Activated T-helper 17 cell treated with anti-CD3 and anti-CD28 coated beads, Interleukin-2, amount 50 U/mL, for 72 hours (primary cell): Measurements from ENCODE around the gene PPAT. TPM values are rescaled to one million over a fixed set of nuclear protein-coding genes. Genes with fewer than 3 reads are reported as not detected.
A peak's percentile ranks its signal among the peaks of the same experiment; 100 is the strongest.
"Not testable (repeated sequence)": the region's sequence is repeated elsewhere in the genome, so short reads cannot be mapped to it uniquely, and the experiment has no call there.

ENCODE experiments used
- ATAC-seq: fragments of 150-1000 bp; cut with Tn5 transposase; replicated peaks from 2 replicates; pipeline ENCODE4 v1.10.0; 2021; ENCODE audit warnings: mild to moderate bottlenecking, moderate library complexity
- H3K27ac Mint-ChIP-seq: one replicate; pipeline ENCODE4 v1.8.0; 2022; ENCODE audit warnings: mixed read lengths
- H3K27me3 Mint-ChIP-seq: one replicate; pipeline ENCODE4 v1.8.0; 2022; ENCODE audit warnings: mixed read lengths
- H3K36me3 Mint-ChIP-seq: one replicate; pipeline ENCODE4 v1.8.0; 2022; ENCODE audit warnings: low read depth, mild to moderate bottlenecking, mixed read lengths
- H3K4me1 Mint-ChIP-seq: one replicate; pipeline ENCODE4 v1.8.0; 2022; ENCODE audit warnings: mixed read lengths
- H3K4me3 Mint-ChIP-seq: one replicate; pipeline ENCODE4 v1.8.0; 2022; ENCODE audit warnings: mild to moderate bottlenecking, mixed read lengths
- H3K9me3 Mint-ChIP-seq: one replicate; pipeline ENCODE4 v1.8.0; 2022; ENCODE audit warnings: mixed read lengths
- total RNA-seq, 2 donors: library from RNA; stranded (reverse); gene quantifications; one replicate each; pipeline ENCODE4 v1.2.3, GENCODE V29; 2022

PPAT gene
- total RNA-seq, 2 donors from 2014 or later: 38.5 to 50.1 TPM

DNA sequence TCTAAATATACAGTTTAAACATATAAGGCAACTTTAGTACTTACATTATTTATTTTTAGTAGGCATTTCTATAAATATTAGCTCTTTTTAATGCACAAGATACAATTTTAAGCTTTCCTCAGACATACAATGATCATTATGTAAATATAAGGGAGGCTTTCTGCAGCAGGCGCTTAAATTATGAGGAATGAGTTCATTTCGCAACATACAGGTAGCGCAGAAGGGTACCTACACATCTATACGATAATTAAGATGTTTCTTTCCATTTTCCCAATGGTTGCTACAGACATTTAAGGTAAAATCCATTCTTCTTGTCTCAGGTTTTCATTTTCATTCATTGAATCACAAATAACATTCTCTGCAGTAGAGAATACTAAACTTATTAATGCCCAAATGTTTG lies 49.3 kb downstream of the PPAT start:
- Mint-ChIP-seq H3K9me3 (no peaks in the 10 kb centered on the region), H3K27ac (peak overlapping the region; percentile 95), H3K27me3 (no peaks in the 10 kb centered on the region), H3K4me3 (peak overlapping the region; percentile 89), H3K36me3 (peaks cover 22% of the 10 kb centered on the region), H3K4me1 (peaks cover 12% of the 10 kb centered on the region)
- ATAC-seq: no peak

DNA sequence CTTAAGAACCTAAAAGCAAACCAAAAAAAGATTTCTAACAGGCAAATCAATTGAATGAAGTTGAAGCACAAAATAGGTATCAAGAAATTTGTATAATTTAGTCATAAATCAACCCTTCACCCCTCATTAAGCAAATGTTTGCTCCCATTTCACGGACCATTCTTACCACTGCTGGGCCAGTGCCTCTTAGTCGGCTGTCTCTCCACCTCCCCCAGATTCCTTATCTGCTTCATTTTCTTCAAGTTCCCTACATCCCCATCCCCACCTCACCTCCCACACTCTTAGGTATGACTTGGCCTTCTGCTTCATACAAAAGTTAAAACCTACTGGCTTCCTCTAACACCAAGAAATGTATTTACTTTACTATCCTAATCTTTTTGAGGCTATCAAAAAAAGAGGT lies 60.0 kb downstream of the PPAT start:
- H3K4me1 Mint-ChIP-seq: peaks cover 4% of the 10 kb centered on the region
- no peaks in the 10 kb centered on the region for H3K27me3 Mint-ChIP-seq
- peaks cover 46% of the 10 kb centered on the region for H3K36me3 Mint-ChIP-seq
- no peak overlapping the region for H3K27ac Mint-ChIP-seq
- no peak for ATAC-seq
- H3K9me3 Mint-ChIP-seq: no peaks in the 10 kb centered on the region
- no peak overlapping the region for H3K4me3 Mint-ChIP-seq

DNA sequence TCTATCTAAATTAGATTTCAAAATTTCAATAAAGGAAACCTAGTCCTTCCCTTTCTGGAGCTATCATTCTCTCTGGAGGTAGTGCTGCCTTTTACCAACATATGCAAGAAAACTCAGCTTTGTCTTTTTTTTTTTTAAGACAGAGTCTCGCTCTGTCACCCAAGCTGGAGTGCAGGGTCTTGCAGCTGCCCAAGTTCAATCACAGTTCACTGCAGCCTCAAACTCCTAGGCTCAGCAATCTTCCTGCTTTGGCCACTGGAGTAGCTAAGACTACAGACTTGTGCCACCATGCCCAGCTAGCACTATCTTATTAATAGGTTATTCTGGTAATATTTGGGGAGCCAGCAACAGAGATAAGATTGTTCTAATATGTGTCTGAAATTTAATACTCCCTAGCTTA lies 60.5 kb downstream of the PPAT start:
- no peaks in the 10 kb centered on the region for H3K9me3 Mint-ChIP-seq
- no peak for ATAC-seq
- no peaks in the 10 kb centered on the region for H3K27me3 Mint-ChIP-seq
- no peak overlapping the region for H3K4me3 Mint-ChIP-seq
- peaks cover 46% of the 10 kb centered on the region for H3K36me3 Mint-ChIP-seq
- H3K4me1 Mint-ChIP-seq: peaks cover 4% of the 10 kb centered on the region
- H3K27ac Mint-ChIP-seq: no peak overlapping the region

DNA sequence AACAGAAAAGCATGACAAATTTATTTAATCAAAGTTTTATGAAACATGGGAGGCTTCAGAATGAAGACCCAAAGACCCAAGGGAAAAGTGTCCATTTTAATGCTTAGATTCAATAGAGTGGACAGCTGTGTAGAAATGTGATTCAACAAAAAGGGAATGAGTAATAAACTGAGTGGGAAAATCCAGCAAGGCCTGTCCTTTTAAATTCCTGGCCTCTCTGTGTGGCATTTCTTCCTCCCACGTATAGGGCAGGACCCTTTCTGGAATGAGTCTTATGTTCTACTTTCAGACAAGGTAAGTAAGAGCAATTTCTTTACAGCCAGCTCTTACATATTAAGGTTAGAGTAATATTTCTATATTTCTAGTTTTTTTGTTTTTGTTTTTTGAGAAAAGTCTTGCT lies 62.6 kb downstream of the PPAT start:
- Mint-ChIP-seq H3K27me3 (no peaks in the 10 kb centered on the region), H3K9me3 (no peaks in the 10 kb centered on the region), H3K4me1 (peaks cover 4% of the 10 kb centered on the region), H3K36me3 (peaks cover 59% of the 10 kb centered on the region), H3K27ac (no peak overlapping the region), H3K4me3 (no peak overlapping the region)
- no peak for ATAC-seq

DNA sequence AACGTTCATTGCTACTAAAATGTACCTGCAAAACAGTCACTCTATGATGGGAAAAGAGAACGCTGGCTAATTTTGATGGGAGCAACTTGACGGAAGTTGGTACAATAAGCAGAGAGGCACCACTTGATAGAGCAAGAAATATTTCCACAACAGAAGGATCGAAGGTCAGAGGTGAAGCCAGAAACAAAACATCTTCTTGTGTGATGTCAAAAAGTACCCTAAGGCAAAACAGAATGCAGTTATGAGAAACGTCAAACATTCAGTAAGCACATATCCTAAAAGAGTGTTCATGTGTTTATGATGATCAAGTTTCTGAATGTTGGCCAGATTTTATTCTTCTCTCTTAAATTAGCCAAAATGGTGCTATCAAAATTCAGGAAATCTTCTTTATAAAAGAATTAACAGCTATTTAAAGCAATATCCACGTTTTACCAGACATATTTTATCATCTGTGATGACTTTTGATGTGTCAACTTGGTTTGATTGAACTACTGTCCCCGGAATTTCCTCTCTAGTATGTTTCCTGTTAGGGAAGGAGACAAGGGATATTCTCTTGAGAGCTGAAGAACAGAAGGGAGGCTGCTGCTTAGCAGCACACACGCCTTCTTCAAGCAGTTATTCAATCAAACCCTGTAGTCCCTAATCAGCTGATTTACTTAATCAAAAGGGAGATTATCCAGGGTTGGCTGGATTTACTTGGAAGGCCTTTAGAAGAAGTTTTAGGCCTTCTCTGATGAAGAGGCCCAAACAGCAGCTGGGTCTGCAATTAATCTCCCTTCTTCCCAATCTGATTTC lies 63.8 kb downstream of the PPAT start:
- ATAC-seq: no peak

DNA sequence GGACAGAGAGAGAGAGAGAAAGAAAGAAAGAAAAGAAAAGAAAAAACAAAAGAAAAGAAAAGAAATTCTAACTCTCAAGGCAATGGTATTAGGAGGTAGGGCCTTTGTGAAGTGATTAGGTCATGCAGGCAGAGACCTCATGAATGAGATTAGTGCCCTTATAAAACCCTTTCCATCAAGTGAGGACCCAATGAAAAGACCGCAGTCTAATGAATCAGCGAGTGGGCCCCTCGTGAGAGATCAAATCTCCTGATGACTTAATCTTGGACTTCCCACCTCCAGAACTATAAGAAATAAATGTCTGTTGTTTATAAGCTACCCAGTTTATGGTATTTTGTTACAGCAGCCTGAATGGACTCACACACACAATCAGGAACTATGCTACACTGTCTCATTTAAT lies 65.0 kb downstream of the PPAT start:
- no peaks in the 10 kb centered on the region for H3K9me3 Mint-ChIP-seq
- no peak for ATAC-seq
- no peak overlapping the region for H3K27ac Mint-ChIP-seq
- no peaks in the 10 kb centered on the region for H3K27me3 Mint-ChIP-seq
- H3K36me3 Mint-ChIP-seq: peaks cover 54% of the 10 kb centered on the region
- H3K4me3 Mint-ChIP-seq: no peak overlapping the region
- H3K4me1 Mint-ChIP-seq: no peaks in the 10 kb centered on the region

More for the DNA sequence above, 63.8 kb downstream of the PPAT start:
- Mint-ChIP-seq H3K27ac (no peak overlapping the region), H3K36me3 (peaks cover 54% of the 10 kb centered on the region), H3K9me3 (no peaks in the 10 kb centered on the region), H3K27me3 (no peaks in the 10 kb centered on the region), H3K4me3 (no peak overlapping the region), H3K4me1 (no peaks in the 10 kb centered on the region)

DNA sequence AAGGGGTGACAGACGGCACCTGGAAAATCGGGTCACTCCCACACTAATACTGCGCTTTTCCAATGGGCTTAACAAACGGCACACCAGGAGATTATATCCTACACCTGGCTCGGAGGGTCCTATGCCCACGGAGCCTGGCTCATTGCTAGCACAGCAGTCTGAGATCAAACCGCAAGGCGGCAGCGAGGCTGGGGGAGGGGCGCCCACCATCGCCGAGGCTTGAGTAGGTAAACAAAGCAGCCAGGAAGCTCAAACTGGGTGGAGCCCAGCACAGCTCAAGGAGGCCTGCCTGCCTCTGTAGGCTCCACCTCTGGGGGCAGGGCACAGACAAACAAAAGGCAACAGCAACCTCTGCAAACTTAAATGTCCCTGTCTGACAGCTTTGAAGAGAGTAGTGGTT lies 72.4 kb downstream of the PPAT start:
- H3K4me1 Mint-ChIP-seq, H3K27ac Mint-ChIP-seq, H3K9me3 Mint-ChIP-seq, H3K4me3 Mint-ChIP-seq, H3K27me3 Mint-ChIP-seq, ATAC-seq: not testable (repeated sequence)
- peaks cover 15% of the 10 kb centered on the region for H3K36me3 Mint-ChIP-seq

DNA sequence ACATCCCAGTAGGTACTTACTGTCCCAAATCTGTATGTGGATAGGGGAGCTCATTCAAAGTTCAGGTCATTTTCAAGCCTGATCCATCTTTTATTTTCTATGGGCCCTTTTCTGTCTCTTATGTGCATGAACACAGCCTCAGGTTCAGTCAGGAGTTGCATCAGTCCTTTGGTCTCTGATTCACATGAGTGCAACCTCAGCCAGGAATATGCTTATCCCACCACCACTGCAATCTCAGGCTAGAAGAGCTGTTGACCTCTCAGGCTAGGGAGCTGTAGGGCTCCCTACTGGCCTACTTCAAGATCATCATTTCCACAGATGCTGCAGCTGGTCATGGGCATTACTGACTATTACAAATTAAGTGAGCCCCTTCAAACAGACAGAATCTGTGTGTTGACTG lies 75.3 kb downstream of the PPAT start:
- no peaks in the 10 kb centered on the region for H3K9me3 Mint-ChIP-seq
- ATAC-seq: no peak

DNA sequence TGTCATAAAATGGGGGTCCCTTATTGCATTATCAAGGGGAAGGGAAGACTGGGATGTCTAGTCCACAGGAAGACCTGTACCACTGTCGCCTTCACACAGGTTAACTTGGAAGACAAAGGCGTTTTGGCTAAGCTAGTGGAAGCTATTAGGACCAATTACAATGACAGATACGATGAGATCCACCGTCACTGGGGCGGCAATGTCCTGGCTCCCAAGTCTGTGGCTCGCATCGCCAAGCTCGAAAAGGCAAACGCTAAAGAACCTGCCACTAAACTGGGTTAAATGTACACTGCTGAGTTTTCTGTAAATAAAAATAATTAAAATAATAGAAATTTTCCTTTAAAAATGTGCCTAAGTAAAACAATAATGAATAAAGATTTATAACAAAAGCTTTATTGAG lies 78.8 kb downstream of the PPAT start:
- ATAC-seq: no peak
- H3K27ac Mint-ChIP-seq: no peak overlapping the region
- no peaks in the 10 kb centered on the region for H3K4me1 Mint-ChIP-seq
- H3K27me3 Mint-ChIP-seq: no peaks in the 10 kb centered on the region
- H3K36me3 Mint-ChIP-seq: peaks cover 32% of the 10 kb centered on the region
- no peak overlapping the region for H3K4me3 Mint-ChIP-seq
- no peaks in the 10 kb centered on the region for H3K9me3 Mint-ChIP-seq

More for the DNA sequence above, 75.3 kb downstream of the PPAT start:
- Mint-ChIP-seq H3K27ac (no peak overlapping the region), H3K36me3 (peaks cover 22% of the 10 kb centered on the region), H3K4me1 (no peaks in the 10 kb centered on the region), H3K4me3 (no peak overlapping the region), H3K27me3 (no peaks in the 10 kb centered on the region)

DNA sequence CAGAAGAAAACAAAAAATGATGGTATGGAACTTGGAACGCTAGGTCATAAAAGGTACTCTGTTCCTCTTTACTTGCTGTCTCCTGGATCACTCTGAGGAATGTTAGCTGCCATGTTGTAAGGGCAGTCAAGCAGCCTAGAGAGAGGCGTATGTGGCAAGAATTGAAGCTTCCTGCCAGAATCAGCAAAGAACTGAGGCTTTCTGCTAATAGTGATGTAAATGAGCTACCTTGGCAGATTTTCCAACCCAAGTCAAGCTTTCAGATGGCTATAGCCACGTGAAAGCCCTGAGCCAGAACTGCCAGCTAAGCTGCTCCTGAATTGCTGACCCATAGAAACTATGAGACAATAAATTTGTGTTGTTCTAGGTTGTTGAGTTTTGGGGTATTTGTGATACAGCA lies 86.8 kb downstream of the PPAT start:
- Mint-ChIP-seq H3K4me3 (no peak overlapping the region), H3K9me3 (no peaks in the 10 kb centered on the region)

DNA sequence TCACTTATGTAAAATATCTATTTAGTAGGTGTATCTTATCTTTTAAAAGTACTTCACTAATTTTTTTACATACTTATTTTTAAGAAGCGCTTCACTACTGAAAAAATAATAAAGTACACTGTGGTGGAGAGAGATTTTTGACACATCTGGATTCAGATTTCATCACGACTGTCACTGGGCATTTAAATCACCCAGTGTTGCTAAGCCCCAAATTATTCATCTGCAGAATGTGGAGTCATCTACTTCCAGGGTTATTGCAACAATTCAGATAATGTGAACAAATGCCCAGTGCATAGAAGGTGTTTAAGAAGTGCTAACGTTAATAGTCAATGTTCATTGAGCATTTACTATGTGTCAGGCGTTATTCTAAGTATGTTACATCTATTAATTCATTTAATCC lies 90.0 kb downstream of the PPAT start:
- H3K27me3 Mint-ChIP-seq: no peaks in the 10 kb centered on the region
- ATAC-seq: no peak
- H3K9me3 Mint-ChIP-seq: peaks cover 3% of the 10 kb centered on the region
- peaks cover 30% of the 10 kb centered on the region for H3K36me3 Mint-ChIP-seq
- H3K27ac Mint-ChIP-seq: no peak overlapping the region
- H3K4me1 Mint-ChIP-seq: peaks cover 5% of the 10 kb centered on the region
- H3K4me3 Mint-ChIP-seq: no peak overlapping the region

More for the DNA sequence above, 86.8 kb downstream of the PPAT start:
- Mint-ChIP-seq H3K27ac (no peak overlapping the region), H3K27me3 (no peaks in the 10 kb centered on the region), H3K36me3 (peaks cover 33% of the 10 kb centered on the region), H3K4me1 (no peaks in the 10 kb centered on the region)
- ATAC-seq: no peak

Other genes starting within 250 kb of the PPAT start
- 10 to 100 TPM; 10.3 to 16.3 TPM for gene AASDH, start 48.1 kb downstream of the PPAT start, total RNA-seq
- 100 to 1,000 TPM; 284 to 360 TPM for gene PAICS, start 645 bp upstream of the PPAT start, total RNA-seq
- gene SRP72, start 32.0 kb upstream of the PPAT start, total RNA-seq: 100 to 1,000 TPM; 125 to 162 TPM
- gene ARL9, start 70.2 kb upstream of the PPAT start, total RNA-seq: under 1 TPM; 0.24 to 0.37 TPM
- 100 to 1,000 TPM in 1 of 2 donors, 10 to 100 TPM in 1; 53.6 to 118 TPM for gene HOPX, start 245.7 kb upstream of the PPAT start, total RNA-seq